ENCODE measurements around the gene POLR2H. TPM values are rescaled to one million over a fixed set of nuclear protein-coding genes. Genes with fewer than 3 reads are reported as not detected.
A peak's percentile ranks its signal among the peaks of the same experiment; 100 is the strongest.

Gene POLR2H
- total RNA-seq, 1 donor from 2014 or later: 44.3 TPM

DNA sequence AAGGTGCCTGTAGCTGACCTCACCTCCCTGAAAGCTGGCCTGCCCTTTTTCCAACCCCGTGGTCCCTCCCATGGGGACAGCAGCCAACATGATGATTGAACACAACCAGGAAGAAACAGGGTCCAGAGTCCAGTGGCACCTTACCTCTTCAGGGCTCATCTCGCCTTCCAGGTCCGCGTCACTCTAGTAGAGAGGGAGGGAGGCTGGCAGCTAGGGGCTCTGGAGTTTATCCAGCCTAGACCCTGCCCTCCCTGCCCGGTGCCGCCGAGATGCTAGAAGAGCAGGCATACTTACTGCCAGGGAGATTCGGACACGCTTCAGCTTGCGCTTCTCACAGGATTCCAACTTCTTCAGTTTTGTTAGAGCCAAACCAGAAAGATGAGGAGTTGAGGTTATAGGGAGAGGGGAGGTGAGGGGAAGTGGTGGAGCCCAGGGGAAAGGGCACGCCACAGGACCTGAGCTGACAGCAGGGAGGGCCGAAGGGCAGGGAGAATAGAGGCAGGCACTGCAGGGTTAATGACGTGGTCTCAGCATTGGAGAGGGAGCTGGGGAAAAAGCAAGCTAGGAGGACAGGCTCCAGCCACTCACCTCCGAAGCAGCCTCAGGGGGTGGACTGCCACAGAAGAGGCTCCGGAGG, 9.2 kb upstream of the POLR2H start:
- no peak for DNase-seq

DNA sequence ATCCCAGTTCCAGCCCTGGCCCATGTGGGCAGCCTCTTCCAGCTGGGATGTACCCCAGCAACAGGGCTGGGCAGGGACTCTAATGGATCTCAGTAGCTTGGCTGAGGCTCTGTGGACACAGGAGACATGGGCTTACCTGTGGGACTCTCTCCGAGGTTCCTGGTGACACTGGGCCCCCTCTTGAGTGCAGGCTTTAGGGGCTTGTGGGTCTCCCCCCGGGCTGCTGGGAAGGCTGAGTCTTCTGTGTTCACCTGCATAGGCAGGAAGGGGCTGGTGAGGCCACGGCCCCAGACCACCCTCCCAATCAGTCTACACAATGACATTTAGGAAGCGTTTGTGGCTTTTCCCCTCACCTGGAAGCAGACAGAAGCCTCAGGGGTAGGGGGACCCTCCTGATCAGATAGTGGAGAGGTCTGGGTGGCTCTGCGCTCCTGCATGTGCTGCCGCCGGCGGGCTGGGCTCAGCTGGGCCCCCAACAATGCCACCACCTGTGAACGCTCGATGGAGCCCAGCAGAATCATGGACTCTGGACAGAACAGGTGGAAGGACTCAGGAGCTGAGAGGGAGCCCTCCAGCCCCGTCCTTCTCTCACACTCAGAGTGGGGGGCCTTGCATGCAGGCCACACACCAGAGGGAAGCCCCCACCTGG, 8.5 kb upstream of the POLR2H start:
- no peak for DNase-seq

- no peak for DNase-seq
Observed at GRCh38 chr3:184353546-184353941, 8.0 kb upstream of the POLR2H start.

DNA sequence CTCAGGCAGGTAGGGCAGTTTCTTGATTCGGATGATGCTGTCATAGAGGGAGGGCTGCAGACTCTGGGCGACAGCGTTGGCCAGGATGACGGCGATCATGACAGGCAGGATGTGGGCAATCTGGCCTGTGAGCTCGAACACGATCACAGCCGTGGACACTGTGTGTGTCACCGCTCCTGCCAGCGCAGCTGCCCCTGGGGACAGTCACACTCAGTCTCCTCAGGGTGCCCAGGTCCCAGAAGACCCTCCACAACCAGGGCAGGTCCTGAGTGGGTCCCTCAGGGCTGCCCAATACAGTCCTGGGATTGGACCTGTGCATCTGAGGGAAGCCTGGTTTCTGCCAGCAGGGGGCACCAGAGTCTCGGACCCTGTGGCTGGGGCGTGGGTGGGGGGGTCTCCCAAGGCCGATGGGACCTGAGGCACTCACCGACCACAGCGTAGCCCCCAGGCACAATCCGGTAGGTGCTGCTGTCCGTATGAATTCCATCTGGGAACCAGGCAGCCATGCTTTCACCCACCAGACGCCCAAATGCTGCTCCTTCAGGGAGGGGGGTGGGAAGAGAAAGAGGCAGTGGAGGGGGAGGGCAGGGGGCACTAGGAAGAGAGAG, 7.3 kb upstream of the POLR2H start:
- DNase-seq: no peak

DNA sequence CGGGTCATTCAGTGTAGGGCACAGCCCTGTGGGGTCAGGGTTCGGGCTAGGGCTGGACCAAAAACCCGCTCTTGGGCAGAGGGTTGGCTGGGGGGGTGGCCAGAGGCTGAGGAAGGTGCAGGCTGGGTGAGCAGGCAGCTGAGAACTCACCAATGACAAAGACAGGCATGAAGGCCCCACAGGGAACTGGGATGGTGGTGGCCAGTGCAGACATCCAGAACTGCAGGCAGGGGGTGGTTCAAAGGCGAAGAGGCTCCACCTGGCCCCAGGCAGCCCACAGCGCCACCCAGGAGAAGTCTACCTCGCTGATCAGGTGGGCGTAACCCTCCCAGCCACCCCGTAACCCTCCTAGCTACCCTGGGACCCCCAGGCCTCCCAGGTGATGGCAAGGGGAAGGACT, 6.8 kb upstream of the POLR2H start:
- no peak for DNase-seq

DNA sequence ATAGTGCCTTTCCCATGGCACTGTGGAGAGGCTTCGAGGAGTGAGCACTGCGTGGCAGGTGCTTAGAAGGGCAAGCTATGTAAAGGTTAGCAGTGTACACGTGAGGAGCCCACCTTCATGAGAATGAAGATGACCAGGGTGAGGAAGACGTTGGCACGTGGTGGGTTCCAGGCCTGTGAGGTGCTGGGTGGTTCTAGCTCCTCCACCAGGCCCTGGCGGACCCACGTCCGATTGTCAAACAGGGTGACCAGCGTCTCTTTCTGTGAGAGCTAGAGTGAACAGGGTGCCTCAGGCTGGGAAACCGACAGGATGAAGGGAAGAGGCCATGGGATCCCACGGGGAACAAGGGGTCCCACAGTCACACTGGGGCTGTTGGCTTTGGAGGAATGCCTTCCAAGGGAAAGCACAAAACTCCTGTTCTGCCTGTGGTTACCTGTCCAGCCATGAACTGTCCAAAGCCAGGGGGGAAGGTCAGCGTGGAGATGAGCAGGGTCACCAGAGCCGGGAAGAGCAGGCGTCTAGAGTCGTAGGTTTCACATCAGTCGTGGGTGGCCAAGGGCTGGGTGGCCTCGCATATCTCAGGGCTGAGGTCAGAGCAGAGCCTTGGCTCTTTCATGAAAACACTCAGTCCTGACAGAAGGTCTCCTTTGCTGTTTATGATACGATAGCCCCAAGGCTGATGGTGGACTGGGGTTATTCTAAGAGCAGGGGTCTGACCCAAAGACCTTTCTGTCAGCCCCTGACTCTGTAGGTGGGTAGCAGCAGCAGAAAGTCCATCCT, 6.1 kb upstream of the POLR2H start:
- no peak for DNase-seq

DNA sequence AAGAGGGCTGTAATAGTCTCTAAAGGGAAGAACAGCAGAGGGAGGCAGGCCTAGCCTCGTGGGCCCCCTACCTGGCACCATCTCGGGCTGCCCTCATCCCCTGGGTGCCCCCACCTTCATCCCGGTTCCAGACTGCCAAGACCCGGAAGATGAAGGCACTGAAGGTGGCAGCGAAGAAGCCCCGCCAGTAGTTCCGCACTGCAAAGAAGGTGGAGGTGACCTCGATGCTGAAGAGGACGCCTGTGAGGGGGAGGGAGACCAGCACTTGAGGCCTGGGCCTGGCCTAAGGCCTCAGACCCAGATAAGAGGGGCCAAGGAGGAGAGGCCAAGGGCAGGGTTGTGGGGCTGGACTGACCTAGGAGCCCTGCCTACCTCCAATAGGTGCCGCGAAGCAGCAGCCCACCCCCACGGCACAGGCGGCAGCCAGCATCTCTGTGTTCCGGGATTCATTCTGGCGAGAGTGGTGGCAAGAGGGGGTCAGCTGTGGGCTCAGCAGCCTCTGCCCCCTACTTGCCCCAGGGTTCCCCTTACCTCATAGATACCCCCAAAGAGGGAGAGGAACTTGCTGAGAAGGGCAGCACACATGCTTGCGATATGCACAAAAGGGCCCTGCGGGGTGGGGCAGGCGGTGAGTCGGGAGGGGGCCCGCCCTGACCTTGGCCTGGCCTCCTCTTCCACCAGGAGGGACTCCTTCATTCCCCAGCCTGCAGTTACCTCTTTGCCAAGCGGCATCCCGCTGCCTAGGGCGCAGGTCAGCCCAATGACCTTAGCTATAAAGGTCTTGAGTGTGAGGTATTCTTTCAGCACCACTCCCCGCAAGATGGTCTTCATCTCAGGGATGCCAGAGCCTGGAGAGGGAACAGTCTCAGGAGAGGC, 4.0 kb upstream of the POLR2H start:
- no peak for DNase-seq

GRCh38 chr3:184358124-184358767, 3.3 kb upstream of the POLR2H start:
- no peak for DNase-seq

- no peak for DNase-seq
Observed at GRCh38 chr3:184358921-184359350, 2.6 kb upstream of the POLR2H start.

GRCh38 chr3:184359610-184360009, 1.9 kb upstream of the POLR2H start:
- DNase-seq: no peak

- DNase-seq: no peak
Observed at GRCh38 chr3:184360070-184360928, 1.2 kb upstream of the POLR2H start.

DNA sequence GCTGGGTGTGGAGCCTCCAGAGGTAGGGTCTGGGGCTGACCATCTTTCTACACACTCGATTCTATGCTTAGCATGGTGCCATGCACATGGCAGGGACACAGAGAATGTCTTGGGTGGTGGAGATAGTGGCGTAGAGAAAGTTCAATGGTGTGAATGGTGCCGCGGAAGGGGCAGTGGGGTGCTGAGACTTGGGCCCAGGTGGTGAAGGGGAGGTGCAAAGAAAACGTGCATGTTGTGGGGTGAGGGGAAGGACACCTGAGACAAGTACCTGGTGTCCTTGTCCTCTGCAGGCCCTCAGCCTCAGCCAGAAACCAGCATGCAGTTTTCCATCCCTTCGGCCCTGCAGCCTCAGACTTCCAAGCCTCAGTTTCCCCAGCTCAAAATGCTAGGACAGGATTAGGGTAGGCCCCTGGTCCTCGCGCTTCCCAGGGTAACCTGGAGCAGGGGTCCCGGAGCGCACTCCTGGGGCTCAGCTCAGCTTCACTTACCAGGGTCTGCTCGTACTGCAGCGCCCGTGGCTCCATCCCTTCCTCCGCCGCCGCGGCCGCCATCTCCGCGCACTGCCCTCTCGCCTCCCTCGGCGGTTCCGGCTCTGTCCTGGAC, 480 bp upstream of the POLR2H start:
- no peak for DNase-seq

DNA sequence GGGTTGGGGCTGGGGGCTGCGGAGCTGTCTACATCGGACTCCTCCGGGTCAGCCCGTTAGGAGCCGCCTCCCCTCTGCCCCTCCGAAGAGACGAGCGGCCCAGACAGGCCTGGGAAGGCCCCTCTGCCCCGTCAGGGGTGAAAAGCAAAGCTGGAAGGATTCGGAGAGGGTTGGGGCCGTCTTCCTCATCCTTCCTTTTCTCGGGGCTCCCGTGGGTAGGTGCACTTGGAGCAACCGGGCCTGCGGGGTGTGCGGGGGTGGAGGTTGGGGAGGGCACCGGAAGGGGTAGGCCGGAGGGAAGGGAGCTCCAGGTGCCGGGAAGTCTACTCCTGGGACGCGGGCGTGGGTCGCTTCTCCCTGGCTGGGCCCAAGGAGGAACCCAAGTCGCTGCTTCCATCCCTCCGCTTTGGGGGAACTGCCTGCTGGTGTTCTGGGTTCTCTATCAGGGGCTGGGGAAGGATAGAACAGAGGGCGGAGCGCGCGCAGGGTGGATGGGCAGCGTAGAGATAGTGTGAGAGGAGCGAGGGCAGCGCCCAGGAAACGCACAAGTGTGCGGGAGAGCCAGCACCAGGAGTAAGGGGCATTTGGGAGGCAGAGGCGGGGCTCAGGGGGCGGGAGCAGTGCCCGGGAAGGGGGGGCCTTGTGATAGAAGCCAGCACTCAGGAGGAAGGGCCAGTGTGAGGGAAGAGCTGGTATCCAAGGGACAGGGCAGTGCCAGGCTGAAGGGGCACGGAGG, 590 bp downstream of the POLR2H start:
- DNase-seq: peak; percentile 84

DNA sequence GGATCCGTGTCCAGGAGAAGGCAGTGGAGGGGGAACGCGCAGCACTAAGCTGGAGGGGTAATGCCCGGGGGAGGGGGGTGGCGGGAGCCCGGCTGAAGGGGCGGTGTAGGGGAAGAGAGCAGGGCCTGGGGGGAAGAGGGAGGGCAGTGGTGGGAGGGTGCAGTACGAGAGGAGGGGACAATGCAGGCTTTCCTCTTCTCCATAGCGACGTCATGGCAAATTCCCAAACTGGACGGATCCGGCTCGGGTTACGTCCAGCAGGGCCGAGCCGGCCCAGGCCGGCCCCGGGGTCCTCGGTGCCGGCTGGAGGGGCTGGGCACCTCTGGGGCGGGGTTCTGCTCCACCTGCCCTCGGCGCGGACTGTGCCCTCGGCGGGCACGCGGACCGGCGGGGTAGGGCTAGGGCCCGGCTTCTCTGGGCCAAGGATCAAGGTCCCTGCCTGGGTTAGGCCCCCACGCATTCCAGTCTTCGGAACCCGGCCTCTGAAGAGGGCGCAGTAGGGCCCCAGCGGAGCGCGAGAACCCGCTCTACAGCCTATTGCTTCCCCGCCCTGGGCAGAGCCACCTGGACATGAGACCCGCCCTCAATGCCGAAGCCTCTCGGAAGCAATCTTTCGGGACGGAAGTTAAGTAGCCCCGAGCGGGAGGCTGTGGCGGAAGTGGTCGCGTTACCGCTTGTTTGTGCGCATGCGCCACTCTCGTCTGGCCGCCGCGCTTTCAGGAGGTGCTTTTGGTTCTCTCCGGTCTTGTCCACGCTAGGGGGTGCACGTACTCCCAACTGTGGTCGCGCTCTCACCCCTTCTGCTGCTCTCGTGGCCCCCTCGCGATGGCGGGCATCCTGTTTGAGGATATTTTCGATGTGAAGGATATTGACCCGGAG, 1.4 kb downstream of the POLR2H start:
- peak; percentile 95 for DNase-seq

- DNase-seq: no peak
Observed at GRCh38 chr3:184366619-184367289, 5.2 kb downstream of the POLR2H start.

- DNase-seq: no peak
Observed at GRCh38 chr3:184368116-184368515, 6.6 kb downstream of the POLR2H start.

- no peak for DNase-seq
Observed at GRCh38 chr3:184368586-184369183, 7.2 kb downstream of the POLR2H start.

Measured in skin of body (tissue), 2 donors.